OCI-LY3 (cell line): Measurements from ENCODE around the gene HMG20A.

Experiments
- EZH2phosphoT487 ChIP-seq: fragments of 200-600 bp; shearing (Covaris generic); IDR thresholded peaks from 2 replicates; pipeline ENCODE4 v1.6.1; 2018; ENCODE audit warnings: antibody characterized with exemption, mixed run types, low read depth
- TF ChIP-seq, protein P1 (sequence below): fragments of 200-600, 300-600 bp; sonication (generic); IDR thresholded peaks from 2 replicates; pipeline ENCODE4 v1.5.1; 2014; ENCODE audit warnings: antibody characterized with exemption, low read length, low read depth

DNA sequence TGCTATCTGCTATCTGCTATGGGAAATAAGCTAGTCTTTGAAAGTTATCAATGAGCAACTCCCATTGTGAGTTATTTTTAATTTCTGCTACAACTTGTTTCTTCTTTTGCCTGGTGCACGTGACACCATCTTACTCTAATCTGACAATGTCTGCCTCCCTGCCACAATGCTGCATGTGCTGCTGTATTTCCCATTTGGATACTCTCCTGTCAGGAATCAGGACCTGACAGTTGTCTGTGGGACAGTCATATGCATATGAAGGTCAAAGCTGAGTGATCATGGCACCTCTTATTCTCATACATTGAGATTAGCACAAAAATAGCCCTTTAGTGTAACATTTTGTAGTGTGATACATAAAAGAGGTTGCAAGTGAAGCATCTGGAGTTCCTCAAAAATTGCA is 45.8 kb downstream of the HMG20A start:
- TF ChIP-seq, protein P1, sequence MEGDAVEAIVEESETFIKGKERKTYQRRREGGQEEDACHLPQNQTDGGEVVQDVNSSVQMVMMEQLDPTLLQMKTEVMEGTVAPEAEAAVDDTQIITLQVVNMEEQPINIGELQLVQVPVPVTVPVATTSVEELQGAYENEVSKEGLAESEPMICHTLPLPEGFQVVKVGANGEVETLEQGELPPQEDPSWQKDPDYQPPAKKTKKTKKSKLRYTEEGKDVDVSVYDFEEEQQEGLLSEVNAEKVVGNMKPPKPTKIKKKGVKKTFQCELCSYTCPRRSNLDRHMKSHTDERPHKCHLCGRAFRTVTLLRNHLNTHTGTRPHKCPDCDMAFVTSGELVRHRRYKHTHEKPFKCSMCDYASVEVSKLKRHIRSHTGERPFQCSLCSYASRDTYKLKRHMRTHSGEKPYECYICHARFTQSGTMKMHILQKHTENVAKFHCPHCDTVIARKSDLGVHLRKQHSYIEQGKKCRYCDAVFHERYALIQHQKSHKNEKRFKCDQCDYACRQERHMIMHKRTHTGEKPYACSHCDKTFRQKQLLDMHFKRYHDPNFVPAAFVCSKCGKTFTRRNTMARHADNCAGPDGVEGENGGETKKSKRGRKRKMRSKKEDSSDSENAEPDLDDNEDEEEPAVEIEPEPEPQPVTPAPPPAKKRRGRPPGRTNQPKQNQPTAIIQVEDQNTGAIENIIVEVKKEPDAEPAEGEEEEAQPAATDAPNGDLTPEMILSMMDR: no peak
- TF ChIP-seq EZH2phosphoT487: no peak
